T-helper 2 cell (primary cell): Measurements from ENCODE around the gene TTLL11.

ENCODE experiments used
- DNase-seq, 5 experiments: peaks; one replicate each; pipeline versions ENCODE4 v3.0.0 to v3.0.0-alpha.2; 2012 to 2022

TTLL11 gene

DNA sequence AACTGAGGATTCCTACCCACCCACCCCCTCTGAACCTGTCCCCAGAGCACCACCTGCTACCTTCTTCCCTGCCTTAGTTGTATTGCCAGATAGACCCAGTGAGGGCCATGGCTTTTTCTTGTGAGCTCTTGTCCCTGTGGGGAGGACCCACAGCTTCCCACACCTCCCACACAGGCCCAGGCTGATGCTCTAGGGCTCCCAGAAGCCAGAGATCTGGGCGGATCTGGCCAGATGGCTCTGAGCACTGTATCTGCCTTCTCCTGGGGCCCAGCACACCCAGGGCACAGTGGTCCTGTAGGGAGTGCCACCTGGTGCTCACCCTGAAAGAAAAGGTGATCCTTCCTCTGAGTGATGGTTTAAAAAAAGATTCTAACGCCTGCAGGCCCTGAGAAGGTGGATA is 310.0 kb downstream of the TTLL11 start:
- DNase-seq: no peak

DNA sequence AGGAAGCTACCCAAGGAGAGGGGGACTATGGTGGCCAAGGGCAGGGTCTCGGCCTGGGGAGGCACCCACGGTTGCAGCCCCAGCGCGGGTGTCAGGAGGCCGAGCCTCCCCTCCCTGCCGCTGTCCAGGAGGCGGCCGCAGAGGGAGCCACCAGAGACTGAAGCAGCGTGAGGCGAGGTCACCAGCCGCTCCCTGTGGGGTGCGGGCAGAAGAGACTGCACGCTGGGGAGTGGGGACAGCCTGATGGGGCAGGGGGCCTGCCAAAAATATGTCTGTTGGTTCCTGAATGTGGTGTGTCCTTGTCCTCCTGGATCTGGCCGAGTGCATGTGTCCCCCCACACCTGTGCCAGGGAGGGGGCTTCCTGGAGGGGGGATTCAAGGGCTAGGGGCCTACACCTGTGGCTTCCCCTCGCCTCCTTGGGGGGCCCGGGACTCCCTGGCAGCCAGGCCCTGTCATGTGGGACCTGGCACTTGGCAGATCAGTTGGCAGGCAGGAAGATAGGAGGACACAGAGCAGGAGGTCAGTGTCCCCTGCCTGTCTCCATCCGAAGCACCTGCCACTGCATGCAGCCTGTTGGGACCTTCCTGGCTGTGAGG is 310.5 kb downstream of the TTLL11 start:
- DNase-seq: no peak

DNA sequence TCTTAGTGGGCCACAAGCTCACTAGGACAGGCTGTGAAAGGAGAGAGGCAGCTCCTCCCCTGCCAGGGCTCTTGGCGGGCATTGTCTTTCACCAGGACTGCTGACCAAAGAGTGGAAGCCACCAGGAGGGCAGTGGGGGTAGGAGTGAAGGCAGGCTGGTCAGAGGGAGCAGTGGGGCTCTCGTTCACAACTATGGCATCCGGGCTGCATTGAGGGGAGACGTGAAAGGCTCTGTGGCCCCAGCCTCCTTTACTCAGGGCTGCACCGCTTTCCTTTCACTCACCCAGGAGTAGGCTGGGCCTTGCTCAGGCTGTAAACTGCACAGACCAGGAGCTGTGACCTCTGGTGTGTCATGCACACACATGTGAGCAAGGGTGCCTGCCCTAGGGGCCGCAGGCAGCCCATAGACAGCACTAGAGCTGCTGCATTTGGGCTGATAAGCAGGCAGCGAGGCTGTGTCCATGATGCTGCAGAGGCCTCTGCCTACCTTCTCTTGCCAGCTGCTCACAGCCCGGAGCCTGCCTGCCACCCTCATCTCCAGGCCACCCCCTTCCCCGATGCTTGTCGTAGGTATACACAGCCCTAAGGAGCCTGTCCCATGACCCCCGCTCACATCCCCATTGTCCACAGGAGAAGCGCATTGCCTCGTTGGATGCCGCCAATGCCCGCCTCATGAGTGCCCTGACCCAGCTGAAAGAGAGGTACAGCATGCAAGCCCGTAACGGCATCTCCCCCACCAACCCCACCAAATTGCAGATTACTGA is 311.2 kb downstream of the TTLL11 start:
- DNase-seq: no peak

DNA sequence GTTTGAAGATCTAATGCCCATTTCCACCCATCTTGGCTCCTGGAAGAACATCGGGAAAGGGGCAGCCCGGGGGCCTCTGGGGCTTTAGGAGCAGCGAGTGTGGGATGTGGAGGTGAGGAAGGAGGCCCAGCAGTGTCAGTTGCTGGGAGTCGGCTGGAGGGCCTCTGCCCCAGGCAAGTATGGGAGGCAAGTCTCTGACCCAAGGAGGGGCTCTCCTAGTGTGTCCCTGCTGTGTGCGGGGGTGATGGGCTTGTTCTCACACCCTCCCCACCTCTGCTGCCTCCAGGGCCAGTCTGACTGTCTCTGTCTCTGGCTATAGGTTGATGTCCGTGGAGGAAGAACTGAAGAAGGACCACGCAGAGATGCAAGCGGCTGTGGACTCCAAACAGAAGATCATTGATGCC is 312.0 kb downstream of the TTLL11 start:
- no peak for DNase-seq

DNA sequence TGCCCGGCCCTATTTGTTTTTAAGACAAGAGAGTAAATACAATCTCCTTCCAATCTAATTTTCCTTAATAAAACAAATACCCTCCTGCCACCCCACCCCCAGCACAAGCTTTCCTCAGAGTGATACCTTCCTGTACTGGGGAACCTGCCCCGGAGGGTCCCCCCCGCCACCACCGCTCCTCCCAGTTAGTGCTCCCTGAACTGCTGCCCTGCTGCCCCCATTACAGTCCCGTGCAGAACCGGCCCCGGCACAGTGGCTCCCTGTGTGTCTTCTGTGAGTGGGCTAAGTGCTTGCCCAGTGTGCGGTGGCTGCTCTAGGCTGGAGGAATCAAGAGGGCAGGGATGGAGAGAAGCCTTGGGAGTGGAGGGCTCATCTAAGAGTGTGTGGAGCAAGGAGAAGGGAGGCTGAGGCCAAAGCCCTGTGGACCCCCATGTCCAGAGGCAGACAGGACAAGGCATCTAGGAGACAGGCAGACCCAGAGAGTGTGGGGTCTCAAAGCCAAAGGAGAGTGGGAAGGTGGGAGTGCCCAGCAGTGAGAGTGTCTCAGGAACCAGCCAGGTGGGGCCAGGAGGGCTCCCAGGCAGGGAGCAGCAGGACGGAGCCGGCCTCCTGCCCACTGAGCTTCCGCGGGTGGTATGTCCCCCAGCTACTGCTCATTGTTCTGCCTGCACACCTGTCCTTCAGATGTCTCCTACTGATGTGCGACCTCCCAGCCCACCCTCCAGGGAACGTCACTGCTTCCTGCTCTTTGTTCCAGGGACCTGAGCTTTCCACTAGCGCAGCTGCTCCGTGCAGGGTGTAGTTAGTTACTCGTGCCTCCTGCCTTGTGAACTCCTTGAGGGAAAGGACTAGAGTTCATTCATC is 312.7 kb downstream of the TTLL11 start:
- DNase-seq: no peak

DNA sequence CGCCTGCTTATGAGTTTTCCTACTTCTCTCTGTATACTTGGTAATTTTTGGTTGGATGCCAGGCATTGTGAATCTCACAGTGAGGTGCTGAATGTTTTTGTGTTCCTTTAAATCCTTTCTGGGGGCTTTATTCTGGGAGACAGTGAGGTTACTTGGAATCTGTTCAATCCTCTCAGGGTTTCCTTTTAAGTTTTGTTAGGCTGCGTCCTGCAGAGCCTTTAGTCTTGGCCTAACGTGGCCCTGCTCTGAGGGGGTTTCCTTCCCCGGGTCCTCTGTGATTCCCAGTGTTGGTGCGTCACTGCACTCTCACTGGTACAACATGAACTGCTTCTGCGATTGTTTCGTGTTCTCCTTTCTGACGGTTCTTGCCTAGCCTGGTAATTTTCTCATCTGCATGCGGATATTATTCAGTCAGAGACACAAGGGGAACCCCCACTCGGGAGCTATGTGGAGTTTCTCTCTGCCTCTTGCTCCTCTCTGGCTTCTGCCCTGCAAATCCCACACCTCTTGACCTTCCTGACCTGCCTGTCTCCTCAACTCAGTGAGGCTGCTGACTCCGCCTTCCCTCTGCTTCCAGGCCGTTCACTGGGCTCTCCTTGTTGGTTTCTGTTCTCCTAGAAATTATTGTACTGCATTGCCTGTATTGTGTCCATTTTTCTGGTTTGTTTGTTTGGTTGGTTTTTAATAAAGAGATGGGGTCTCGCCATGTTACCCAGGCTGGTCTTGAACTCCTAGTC is 313.6 kb downstream of the TTLL11 start:
- no peak for DNase-seq

DNA sequence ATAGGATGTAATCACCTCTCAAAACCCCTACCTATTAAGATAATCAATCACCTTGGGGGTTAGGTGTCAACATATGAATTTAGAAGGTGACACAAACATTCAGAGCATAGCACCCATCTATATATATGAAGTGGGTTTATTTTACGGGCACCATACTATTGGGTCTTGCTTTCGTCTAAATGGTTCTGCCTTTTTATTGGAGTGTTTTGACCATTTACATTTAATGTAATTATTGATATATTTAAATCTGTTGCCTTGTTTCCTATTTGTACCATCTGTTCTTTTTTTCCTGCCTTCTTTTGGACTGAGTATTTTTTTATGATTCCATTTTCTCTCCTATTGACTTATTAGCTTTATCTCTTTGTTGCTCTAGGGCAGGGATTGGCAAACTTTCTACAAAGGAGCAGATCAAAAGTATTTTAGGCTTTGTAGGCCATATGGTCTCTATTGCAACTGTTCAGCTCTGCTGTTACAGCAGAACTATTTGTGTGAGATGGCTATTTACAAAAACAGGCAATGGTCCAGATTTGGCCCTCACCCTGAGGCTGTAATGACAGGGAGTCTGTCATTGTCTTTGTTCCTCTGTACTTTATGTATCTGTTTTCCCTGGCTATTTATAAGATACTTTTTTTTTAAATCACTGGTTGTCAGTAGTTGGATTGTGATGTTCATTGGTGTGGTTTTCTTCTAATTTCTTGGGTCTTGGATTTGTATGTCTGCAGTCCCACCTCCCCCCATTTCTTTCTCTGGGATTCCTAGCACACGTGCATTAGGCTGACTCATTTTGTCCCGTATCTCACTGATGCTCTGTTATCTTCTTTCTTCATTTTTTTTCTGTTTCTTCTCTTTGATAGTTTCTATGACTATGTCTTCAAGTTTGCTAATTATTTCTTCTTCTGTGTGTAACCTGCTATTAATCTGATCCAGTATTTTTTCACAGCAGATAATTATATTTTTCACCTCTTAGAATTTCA is 314.6 kb downstream of the TTLL11 start:
- no peak for DNase-seq

DNA sequence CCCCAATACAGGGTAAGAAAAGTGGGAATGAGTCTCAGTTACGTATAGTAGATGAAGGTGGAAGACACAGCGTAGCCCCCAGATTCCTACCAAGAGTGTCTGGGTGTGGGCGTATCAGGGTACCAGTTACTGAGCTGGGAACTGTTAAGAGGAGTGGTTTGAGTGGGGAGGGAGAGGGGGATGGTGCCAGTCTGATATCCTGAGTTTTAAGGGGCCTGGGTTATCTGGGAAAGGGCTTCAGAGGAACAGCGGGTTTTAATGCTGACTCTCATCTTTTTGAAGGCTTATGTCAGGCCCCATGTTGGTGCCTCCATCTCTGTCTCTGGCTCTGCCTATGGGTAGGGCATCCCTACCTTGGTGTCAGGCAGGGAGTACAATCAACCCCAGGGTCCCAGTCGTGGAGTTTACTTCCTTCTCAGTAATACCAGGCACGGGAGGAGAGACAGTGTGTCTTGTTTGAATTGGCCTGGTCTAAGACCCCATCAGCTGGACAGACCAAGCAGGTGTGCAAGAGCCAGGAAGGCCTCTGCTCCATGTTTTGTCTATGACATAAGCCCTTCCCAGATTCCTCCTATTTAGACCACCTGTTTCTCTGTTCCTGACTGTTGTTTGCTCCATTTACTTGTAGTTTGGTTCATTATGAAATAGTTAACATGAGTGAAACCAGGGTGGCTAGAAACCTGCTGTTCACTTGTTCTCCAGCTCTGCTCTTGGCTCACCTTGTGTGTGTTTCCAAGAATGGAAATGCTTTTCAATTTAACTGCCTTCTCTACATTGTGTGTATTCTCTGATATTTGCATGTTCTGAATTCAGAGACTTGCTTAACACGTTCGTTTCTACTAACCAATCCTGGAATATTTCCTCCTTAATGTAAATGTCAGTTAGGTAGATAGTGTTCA is 316.1 kb downstream of the TTLL11 start:
- DNase-seq: no peak

DNA sequence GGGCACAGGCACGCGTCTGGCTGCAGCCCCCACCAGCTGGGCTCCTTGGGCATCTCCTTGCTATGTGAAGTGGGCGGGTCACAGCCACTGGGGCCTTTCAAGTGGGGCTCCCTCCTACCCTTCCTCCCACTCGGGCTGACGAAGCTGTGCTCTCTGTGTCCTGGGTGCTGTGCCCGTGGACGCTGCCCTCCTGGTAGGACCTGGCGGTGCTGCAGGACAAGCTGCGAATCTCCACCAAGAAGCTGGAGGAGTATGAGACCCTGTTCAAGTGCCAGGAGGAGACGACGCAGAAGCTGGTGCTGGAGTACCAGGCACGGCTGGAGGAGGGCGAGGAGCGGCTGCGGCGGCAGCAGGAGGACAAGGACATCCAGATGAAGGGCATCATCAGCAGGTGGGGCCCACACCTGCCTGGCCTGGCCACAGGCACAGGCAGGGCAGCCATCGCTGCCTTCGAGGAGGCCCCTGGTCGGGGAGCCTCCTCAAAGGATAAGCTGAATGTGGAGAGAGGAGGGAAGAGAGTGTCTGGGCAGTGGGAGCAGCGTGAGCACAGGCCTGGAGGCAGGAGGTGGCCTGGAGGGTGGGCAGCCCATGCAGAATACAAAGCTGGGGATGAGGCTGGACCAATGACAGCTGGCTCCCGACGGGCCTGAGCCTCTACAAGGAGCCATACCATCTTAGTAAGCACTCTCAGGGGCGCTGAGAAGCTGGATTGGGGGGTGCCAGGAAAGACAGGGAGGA is 316.9 kb downstream of the TTLL11 start:
- no peak for DNase-seq

DNA sequence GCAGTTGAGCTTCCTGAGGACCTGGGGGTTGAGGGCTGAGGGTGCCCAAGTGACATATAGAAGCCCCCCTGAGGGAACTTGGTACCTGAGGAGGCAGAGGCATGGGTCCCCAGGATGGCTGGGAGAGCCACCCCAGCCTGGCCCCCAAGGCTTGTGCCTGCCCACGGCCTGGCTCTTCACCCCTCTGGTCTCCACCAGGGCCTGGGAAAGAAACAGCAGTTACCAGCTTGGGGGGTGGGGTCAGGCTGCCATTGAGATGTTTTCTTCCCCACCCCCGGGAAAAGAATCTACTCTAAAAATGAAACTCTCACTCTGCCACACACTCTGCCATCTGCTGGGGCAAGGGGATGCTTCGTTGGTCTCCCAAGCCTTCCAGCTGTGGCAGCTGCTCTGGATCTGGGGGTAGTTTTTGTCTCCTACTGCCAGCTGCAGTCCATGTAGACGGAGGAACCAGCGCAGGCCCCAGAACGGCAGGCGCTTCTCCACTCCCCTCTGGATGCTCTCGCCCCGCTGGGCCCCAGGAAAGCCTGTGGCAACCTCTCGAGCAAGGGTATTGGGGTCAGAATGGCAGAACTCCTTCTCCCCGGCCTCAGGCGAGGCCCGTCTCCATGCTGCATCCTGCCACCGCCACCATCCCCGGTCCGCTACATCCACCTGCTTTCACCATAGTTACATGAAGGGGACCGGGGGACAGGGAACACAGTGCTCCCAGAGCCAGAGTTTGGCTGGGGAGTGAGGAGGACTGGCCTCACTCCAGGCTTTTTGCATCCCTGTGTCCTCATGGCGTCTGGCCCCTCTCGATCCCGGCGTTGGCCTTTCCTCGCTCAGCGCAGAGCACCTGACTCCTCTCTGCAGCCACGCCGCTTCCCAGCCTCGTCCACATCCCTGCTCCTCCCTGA is 318.1 kb downstream of the TTLL11 start:
- no peak for DNase-seq

DNA sequence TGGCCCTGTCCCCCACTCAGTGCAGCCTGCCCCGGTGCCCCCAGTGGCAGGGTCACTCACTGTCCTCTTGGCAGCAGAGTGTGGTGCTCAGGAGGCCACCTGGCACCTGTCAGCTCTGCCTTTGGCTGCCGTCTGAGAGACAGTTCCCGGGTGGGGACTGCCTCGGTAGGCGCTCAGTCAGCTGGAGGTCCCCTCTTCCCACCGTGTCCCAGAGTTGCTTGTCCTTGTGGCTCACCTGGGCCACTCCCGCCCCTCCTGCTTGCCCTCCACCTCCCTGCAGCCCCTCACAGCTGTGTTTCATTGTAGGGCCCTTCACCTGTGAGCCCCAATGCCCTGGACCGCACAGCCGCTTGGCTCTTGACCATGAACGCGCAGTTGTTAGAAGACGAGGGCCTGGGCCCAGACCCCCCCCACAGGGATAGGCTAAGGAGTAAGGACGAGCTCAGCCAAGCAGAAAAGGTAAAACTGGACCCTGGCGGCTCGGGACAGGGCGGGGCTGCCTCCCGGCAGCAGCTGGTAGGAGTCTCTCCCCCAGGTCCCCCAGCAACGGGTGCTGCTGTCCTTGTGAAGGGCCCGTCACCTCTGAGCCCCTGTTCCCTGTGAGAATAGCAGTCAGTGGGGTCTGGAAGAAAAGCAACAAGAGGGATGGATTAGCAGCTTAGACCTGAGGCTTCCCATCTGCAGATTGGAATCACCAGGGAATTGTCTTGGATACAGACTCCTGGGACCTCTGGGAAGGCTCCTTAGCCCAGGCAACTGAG is 319.0 kb downstream of the TTLL11 start:
- peak in 1 of 5 experiments; percentile 1 for DNase-seq

DNA sequence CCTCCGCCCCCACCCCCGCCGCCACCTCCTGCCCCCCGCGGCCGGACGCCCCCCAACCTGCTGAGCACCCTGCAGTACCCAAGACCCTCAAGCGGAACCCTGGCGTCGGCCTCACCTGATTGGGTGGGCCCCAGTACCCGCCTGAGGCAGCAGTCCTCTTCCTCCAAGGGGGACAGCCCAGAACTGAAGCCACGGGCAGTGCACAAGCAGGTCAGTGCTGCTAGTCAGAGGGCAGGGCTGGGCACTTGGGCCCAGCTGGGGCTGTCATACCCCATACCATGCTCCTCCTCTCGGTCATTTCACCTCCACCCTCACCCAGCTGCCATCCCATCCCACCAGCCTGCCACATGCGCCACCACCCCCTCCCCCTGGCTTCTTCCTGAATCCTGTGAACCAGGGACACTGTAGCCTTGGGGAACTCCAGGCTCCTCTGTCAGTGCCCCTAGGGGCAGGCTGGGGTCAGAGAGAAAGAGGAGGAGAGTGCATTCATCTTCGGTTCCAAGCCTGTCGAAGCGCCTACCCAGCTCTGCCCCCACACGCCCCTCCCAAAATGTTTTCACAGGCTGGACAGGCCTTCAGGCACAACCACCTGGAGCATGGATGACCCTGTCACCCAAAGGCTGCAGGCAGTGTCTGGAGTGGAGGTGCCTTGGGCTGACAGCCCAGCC is 319.7 kb downstream of the TTLL11 start:
- peak in 1 of 5 experiments; percentile 2 for DNase-seq

DNA sequence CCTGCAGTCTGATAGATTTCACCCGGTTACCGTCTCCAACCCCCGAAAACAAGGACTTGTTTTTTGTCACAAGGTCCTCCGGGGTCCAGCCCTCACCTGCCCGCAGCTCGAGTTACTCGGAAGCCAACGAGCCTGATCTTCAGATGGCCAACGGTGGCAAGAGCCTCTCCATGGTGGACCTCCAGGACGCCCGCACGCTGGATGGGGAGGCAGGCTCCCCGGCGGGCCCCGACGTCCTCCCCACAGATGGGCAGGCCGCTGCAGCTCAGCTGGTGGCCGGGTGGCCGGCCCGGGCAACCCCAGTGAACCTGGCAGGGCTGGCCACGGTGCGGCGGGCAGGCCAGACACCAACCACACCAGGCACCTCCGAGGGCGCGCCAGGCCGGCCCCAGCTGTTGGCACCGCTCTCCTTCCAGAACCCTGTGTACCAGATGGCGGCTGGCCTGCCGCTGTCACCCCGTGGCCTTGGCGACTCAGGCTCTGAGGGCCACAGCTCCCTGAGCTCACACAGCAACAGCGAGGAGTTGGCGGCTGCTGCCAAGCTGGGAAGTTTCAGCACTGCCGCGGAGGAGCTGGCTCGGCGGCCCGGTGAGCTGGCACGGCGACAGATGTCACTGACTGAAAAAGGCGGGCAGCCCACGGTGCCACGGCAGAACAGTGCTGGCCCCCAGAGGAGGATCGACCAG is 320.4 kb downstream of the TTLL11 start:
- DNase-seq: peak in 1 of 5 experiments; percentile 2
